Natural killer cell (primary cell): ENCODE measurements around the gene GSX2. TPM values are rescaled to one million over a fixed set of nuclear protein-coding genes. Genes with fewer than 3 reads are reported as not detected.

Experiments
- ATAC-seq, 3 donors: fragments of 150-1000 bp in 2 of 3; fragments of 200-7000 bp in 1 of 3; cut with Tn5 transposase; 1 replicate in 1 of 3; 2 replicates in 2 of 3; pipeline ENCODE4 v1.10.0; 2021; ENCODE audit warnings: mild to moderate bottlenecking in 2 of 3, moderate library complexity in 2 of 3
- DNase-seq, 2 donors: peaks; one replicate each; pipeline versions ENCODE4 v3.0.0 to v3.0.0-alpha.2; 2013 to 2021; ENCODE audit warnings: mixed read lengths in 1 of 2
- H3K27ac ChIP-seq: one replicate; pipeline ENCODE4 v1.5.1; 2013; ENCODE audit warnings: mild to moderate bottlenecking, low read length
- H3K27me3 ChIP-seq: one replicate; pipeline ENCODE4 v1.6.1; 2013; ENCODE audit warnings: low read length; ENCODE audit not compliant: control insufficient read depth, insufficient read depth
- H3K36me3 ChIP-seq: one replicate; pipeline ENCODE4 v1.6.1; 2013; ENCODE audit warnings: low read length; ENCODE audit not compliant: control insufficient read depth, insufficient read depth
- H3K4me1 ChIP-seq: one replicate; pipeline ENCODE4 v1.6.1; 2013; ENCODE audit warnings: low read length; ENCODE audit not compliant: control insufficient read depth, insufficient read depth
- H3K4me3 ChIP-seq: one replicate; pipeline ENCODE4 v1.5.1; 2013; ENCODE audit warnings: low read length
- H3K9me3 ChIP-seq: one replicate; pipeline ENCODE4 v1.6.1; 2013; ENCODE audit warnings: low read length; ENCODE audit not compliant: control insufficient read depth, insufficient read depth
- H3K27ac Mint-ChIP-seq, 2 donors: one replicate each; pipeline ENCODE4 v1.8.0; 2022; ENCODE audit warnings: mild to moderate bottlenecking in 2 of 2, mixed read lengths in 2 of 2, moderate library complexity in 1 of 2
- H3K27me3 Mint-ChIP-seq, 2 donors: one replicate each; pipeline ENCODE4 v1.8.0; 2022; ENCODE audit warnings: low read depth in 2 of 2, mixed read lengths in 2 of 2
- H3K36me3 Mint-ChIP-seq: one replicate; pipeline ENCODE4 v1.8.0; 2022; ENCODE audit warnings: mixed read lengths
- H3K4me1 Mint-ChIP-seq, 2 donors: one replicate each; pipeline ENCODE4 v1.8.0; 2022; ENCODE audit warnings: mixed read lengths in 2 of 2
- H3K4me3 Mint-ChIP-seq: one replicate; pipeline ENCODE4 v1.8.0; 2022; ENCODE audit warnings: mild to moderate bottlenecking, moderate library complexity, mixed read lengths
- H3K9me3 Mint-ChIP-seq, 2 donors: one replicate each; pipeline ENCODE4 v1.8.0; 2022; ENCODE audit warnings: mixed read lengths in 2 of 2
- CTCF ChIP-seq: fragments of 200-600 bp; IDR thresholded peaks from one replicate; pipeline ENCODE4 v1.8.0; 2022; ENCODE audit warnings: antibody characterized with exemption
- WGBS: methylation state at CpG from one replicate; pipeline ENCODE4 v1.1.7; 2013; ENCODE audit warnings: missing lambda C conversion rate; ENCODE audit not compliant: insufficient coverage; 5-methylcytosine and 5-hydroxymethylcytosine counted together
- intact Hi-C: fragments of 100-400 bp; cut with micrococcal nuclease; formaldehyde crosslinking; loops from one replicate; pipeline ENCODE4 v1.14.2; 2022
- total RNA-seq, 4 donors: library from RNA; stranded (reverse); fragments of 120-200 nt in 1 of 4; gene quantifications; one replicate each; pipeline versions ENCODE4 v1.2.3 to v1.2.4, GENCODE V29; 2013 to 2022

The GSX2 gene
- total RNA-seq, 3 donors from 2014 or later (not counting 1 experiment from before 2014, with no cell fraction given): not detected

- Mint-ChIP-seq H3K4me1 (peaks cover 9% of the 10 kb centered on the region in 2 donors), H3K27ac (no peak overlapping the region), H3K4me3 (no peak overlapping the region), H3K9me3 (peaks cover 0 to 2% of the 10 kb centered on the region in 2 donors), H3K36me3 (no peaks in the 10 kb centered on the region), H3K27me3 (peaks cover 8 to 10% of the 10 kb centered on the region in 2 donors)
- over 99% methylated on average over 4 of the region's 4 CpGs for WGBS
- Histone ChIP-seq H3K27me3 (no peaks in the 10 kb centered on the region), H3K9me3 (no peaks in the 10 kb centered on the region), H3K27ac (no peak overlapping the region), H3K4me3 (no peak overlapping the region), H3K36me3 (no peaks in the 10 kb centered on the region), H3K4me1 (no peaks in the 10 kb centered on the region)
- TF ChIP-seq CTCF: no peak
- DNase-seq: no peak
- no peak for ATAC-seq
- intact Hi-C loops: no loop called here
Observed at GRCh38 chr4:54146139-54146538, 46.2 kb downstream of the GSX2 start.

DNA sequence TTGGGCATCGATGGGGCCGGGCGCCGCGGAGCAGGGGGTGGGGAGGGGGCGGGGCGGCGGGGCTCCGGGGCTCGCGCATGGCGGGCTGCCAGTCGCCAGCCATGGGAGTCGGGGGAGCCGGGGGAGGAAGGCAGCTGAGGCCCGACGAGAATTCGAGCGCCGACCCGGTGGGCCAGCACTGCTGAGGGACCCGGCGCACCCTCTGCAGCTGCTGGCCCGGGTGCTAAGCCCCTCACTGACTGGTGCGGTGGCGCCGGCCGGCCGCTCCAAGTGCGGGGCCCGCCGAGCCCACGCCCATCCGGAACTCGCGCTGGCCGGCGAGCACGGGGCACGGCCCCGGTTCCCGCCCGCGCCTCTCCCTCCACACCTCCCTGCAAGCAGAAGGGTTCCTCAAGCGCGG lies 49.4 kb downstream of the GSX2 start:
- H3K4me1 Mint-ChIP-seq: peaks cover 9% of the 10 kb centered on the region in 2 donors
- 78% methylated on average over 45 of the region's 46 CpGs for WGBS

More for the DNA sequence above, 49.4 kb downstream of the GSX2 start:
- no peaks in the 10 kb centered on the region for H3K27me3 ChIP-seq
- Mint-ChIP-seq H3K36me3 (no peaks in the 10 kb centered on the region), H3K27me3 (peaks cover 8 to 14% of the 10 kb centered on the region in 2 donors), H3K4me3 (no peak overlapping the region), H3K27ac (no peak overlapping the region), H3K9me3 (peaks cover 0 to 2% of the 10 kb centered on the region in 2 donors)
- H3K27ac ChIP-seq: no peak overlapping the region
- H3K4me1 ChIP-seq: no peaks in the 10 kb centered on the region
- TF ChIP-seq CTCF: no peak
- H3K36me3 ChIP-seq: no peaks in the 10 kb centered on the region
- ATAC-seq: no peak
- H3K9me3 ChIP-seq: no peaks in the 10 kb centered on the region
- H3K4me3 ChIP-seq: no peak overlapping the region
- no peak for DNase-seq
- intact Hi-C loops: no loop called here

Other genes with a start within 250 kb of the GSX2 start
- gene CHIC2, start 35.6 kb upstream of the GSX2 start, total RNA-seq: 10 to 100 TPM; 62.0 to 85.0 (median 79.7) TPM
- gene PDGFRA, start 129.1 kb downstream of the GSX2 start, total RNA-seq: under 1 TPM in 1 of 3 donors, not detected in 2; 0.05 TPM